Activated naive CD4-positive, alpha-beta T cell treated with anti-CD3 and anti-CD28 coated beads, Interleukin-2, amount 50 U/mL, for 24 hours (primary cell): Measurements from ENCODE around the gene GALNT2.

Experiments
- H3K27ac Mint-ChIP-seq: one replicate; pipeline ENCODE4 v1.8.0; 2021; ENCODE audit warnings: mild to moderate bottlenecking, mixed read lengths
- H3K27me3 Mint-ChIP-seq: one replicate; pipeline ENCODE4 v1.8.0; 2021; ENCODE audit warnings: mixed read lengths
- H3K36me3 Mint-ChIP-seq: one replicate; pipeline ENCODE4 v1.8.0; 2021; ENCODE audit warnings: mixed read lengths
- H3K4me1 Mint-ChIP-seq: one replicate; pipeline ENCODE4 v1.8.0; 2021; ENCODE audit warnings: mixed read lengths
- H3K4me3 Mint-ChIP-seq: one replicate; pipeline ENCODE4 v1.8.0; 2021; ENCODE audit warnings: mild to moderate bottlenecking, mixed read lengths
- H3K9me3 Mint-ChIP-seq: one replicate; pipeline ENCODE4 v1.8.0; 2021; ENCODE audit warnings: mixed read lengths

Gene GALNT2

GRCh38 chr1:230121950-230122349 is 54.9 kb downstream of the GALNT2 start:
- peaks cover 12% of the 10 kb centered on the region for H3K36me3 Mint-ChIP-seq
- H3K9me3 Mint-ChIP-seq = no peaks in the 10 kb centered on the region
- H3K4me1 Mint-ChIP-seq = peaks cover 76% of the 10 kb centered on the region
- H3K27me3 Mint-ChIP-seq = no peaks in the 10 kb centered on the region
- no peak overlapping the region for H3K27ac Mint-ChIP-seq
- H3K4me3 Mint-ChIP-seq = no peak overlapping the region

GRCh38 chr1:230122366-230123279 is 55.6 kb downstream of the GALNT2 start:
- peaks cover 75% of the 10 kb centered on the region for H3K4me1 Mint-ChIP-seq
- no peak overlapping the region for H3K27ac Mint-ChIP-seq
- no peaks in the 10 kb centered on the region for H3K9me3 Mint-ChIP-seq
- no peaks in the 10 kb centered on the region for H3K27me3 Mint-ChIP-seq
- H3K4me3 Mint-ChIP-seq = no peak overlapping the region
- H3K36me3 Mint-ChIP-seq = peaks cover 12% of the 10 kb centered on the region

- no peaks in the 10 kb centered on the region for H3K27me3 Mint-ChIP-seq
- peaks cover 10% of the 10 kb centered on the region for H3K36me3 Mint-ChIP-seq
- peaks cover 76% of the 10 kb centered on the region for H3K4me1 Mint-ChIP-seq
- H3K9me3 Mint-ChIP-seq = no peaks in the 10 kb centered on the region
- peak overlapping the region; percentile 24 for H3K4me3 Mint-ChIP-seq
- H3K27ac Mint-ChIP-seq = peak overlapping the region; percentile 76
Measured at GRCh38 chr1:230123280-230124185, 56.5 kb downstream of the GALNT2 start.

- Mint-ChIP-seq H3K4me3 (peak overlapping the region; percentile 24), H3K9me3 (no peaks in the 10 kb centered on the region), H3K36me3 (peaks cover 8% of the 10 kb centered on the region), H3K27ac (peak overlapping the region; percentile 76), H3K4me1 (peaks cover 73% of the 10 kb centered on the region), H3K27me3 (no peaks in the 10 kb centered on the region)
Measured at GRCh38 chr1:230124186-230125128, 57.4 kb downstream of the GALNT2 start.

GRCh38 chr1:230125141-230125540 is 58.1 kb downstream of the GALNT2 start:
- H3K4me1 Mint-ChIP-seq = peaks cover 73% of the 10 kb centered on the region
- no peaks in the 10 kb centered on the region for H3K27me3 Mint-ChIP-seq
- H3K27ac Mint-ChIP-seq = no peak overlapping the region
- peak overlapping the region; percentile 9 for H3K4me3 Mint-ChIP-seq
- H3K36me3 Mint-ChIP-seq = peaks cover 10% of the 10 kb centered on the region
- no peaks in the 10 kb centered on the region for H3K9me3 Mint-ChIP-seq

GRCh38 chr1:230125640-230126528 is 58.8 kb downstream of the GALNT2 start:
- Mint-ChIP-seq H3K4me1 (peaks cover 68% of the 10 kb centered on the region), H3K9me3 (no peaks in the 10 kb centered on the region), H3K27me3 (no peaks in the 10 kb centered on the region), H3K36me3 (peaks cover 4% of the 10 kb centered on the region), H3K4me3 (peak overlapping the region; percentile 64), H3K27ac (peak overlapping the region; percentile 84)

DNA sequence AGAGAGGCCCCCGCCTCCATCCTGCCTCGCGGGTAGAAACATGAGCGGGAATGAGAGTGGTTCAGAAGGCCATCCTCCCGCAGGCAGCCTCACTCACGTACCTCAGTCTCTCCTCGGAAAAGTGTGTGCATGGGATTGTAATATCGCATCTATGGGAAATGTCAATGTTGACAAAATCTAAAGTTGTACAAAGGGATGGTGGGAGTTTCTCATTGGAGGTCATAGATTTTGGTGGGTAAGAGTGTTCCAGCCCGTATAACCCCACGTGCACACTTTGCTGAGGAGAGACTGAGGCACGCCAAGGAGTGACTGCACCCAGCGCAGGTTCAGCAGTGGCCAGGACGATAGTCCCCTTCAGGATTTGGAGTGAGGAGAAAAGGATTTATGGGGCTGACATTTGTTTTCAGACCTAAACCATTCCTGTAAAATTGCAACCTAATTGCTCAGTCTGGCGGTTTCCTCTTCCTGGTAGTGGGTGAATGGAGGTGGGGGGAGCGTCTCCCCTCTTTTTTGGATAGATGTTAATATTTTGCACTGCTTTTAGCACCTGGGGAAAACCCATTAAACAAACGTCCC is 59.6 kb downstream of the GALNT2 start:
- Mint-ChIP-seq H3K4me1 (peaks cover 60% of the 10 kb centered on the region), H3K4me3 (peak overlapping the region; percentile 64), H3K27me3 (no peaks in the 10 kb centered on the region), H3K9me3 (no peaks in the 10 kb centered on the region), H3K36me3 (peaks cover 2% of the 10 kb centered on the region), H3K27ac (peak overlapping the region; percentile 84)

DNA sequence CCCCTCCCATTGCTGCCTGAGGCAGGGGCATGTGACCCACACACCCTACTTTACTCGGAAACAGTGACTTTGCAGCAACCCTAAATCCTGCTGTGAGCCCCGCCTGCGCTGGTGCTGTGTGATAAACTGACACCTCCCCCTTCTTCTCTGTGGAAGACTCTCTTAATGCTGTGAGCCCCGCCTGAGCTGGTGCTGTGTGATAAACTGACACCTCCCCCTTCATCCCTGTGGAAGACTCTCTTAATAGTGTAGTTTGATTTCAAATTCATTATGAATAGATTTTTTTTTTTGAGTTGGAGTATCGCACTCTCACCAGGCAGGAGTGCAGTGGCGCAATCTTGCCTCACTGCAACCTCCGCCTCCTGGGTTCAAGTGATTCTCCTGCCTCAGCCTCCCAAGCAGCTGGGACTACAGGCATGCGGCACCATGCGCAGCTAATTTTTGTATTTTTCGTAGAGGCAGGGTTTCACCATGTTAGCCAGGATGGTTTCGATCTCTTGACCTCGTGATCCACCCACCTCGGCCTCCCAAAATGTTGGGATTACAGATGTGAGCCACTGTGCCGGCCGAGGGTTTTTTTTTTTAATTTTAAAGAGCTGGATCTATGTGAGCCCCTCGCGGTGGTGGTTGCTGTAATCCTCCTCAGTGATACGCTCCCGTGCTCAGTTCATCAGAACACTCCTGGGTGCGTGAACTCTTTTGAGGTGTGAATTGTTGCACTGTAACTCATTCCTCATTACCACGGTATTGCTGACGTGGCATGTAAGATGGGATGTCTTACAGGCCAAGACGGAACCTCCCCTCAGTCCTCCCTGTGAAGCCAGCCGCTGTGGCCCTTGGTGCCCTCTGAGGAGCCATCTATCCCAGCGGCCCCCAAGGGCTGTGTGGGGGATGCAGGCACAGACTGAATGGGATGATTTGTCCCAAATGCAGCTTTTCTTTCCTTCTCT is 60.3 kb downstream of the GALNT2 start:
- Mint-ChIP-seq H3K27ac (peak overlapping the region; percentile 48), H3K27me3 (no peaks in the 10 kb centered on the region), H3K4me1 (peaks cover 63% of the 10 kb centered on the region), H3K4me3 (peak overlapping the region; percentile 51), H3K9me3 (no peaks in the 10 kb centered on the region), H3K36me3 (peaks cover 2% of the 10 kb centered on the region)

DNA sequence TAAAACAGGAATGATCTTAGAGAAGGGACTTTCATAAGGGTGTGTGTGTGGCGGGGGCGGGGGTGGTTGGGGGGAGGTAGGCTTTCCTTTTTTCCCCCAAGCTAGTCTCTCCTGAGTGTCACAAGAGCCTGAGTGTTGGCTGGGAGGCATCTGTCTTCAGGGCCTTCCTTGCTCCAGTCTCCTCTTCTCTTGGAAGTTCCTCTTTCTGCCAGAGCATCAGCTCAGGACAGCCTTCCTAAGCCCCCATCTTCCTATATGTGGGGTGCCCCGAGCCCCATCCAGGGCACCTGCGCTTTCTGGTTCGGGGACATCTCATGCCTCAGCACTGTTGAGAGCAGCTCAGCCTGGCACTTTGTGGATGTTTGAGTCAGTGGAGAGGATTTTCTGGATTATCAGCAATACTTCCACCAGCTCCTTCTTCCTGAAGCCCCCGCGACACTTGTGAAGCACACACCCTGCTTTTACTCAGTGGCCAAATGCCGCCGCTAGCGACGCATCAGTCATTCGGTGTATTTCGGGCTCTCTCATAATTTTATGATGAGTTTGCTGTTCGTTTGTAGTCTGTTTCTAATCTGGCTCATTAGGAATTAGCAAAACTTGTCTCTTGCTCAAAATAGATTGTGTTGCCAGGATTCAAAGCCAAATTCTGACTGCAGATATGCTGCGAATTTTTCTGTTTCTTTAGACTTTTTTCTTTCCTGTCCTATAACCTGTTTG is 61.7 kb downstream of the GALNT2 start:
- Mint-ChIP-seq H3K36me3 (peaks cover 2% of the 10 kb centered on the region), H3K27ac (no peak overlapping the region), H3K4me1 (peaks cover 58% of the 10 kb centered on the region)

DNA sequence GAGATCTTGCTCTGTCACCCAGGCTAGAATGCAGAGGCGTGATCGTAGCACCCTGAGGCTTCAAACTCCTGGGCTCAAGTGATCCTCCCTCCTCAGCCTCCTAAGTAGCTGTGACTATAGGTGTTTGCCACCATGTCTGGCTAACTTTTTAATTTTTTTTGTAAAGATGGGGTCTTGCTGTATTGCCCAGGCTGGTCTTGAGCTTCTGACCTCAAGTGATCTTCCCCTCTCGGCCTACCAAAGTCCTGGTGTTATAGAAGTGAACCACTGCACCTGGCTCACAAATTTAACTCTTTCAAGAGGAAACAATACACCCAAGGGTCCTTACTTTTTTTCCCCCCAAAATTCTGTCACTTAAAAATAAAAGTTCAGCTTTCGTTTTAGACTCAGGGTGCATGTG is 62.3 kb downstream of the GALNT2 start:
- Mint-ChIP-seq H3K9me3 (no peaks in the 10 kb centered on the region), H3K36me3 (peaks cover 2% of the 10 kb centered on the region), H3K27me3 (no peaks in the 10 kb centered on the region), H3K27ac (no peak overlapping the region), H3K4me3 (no peak overlapping the region), H3K4me1 (peaks cover 53% of the 10 kb centered on the region)

More for the DNA sequence above, 61.7 kb downstream of the GALNT2 start:
- no peak overlapping the region for H3K4me3 Mint-ChIP-seq
- no peaks in the 10 kb centered on the region for H3K9me3 Mint-ChIP-seq
- no peaks in the 10 kb centered on the region for H3K27me3 Mint-ChIP-seq

DNA sequence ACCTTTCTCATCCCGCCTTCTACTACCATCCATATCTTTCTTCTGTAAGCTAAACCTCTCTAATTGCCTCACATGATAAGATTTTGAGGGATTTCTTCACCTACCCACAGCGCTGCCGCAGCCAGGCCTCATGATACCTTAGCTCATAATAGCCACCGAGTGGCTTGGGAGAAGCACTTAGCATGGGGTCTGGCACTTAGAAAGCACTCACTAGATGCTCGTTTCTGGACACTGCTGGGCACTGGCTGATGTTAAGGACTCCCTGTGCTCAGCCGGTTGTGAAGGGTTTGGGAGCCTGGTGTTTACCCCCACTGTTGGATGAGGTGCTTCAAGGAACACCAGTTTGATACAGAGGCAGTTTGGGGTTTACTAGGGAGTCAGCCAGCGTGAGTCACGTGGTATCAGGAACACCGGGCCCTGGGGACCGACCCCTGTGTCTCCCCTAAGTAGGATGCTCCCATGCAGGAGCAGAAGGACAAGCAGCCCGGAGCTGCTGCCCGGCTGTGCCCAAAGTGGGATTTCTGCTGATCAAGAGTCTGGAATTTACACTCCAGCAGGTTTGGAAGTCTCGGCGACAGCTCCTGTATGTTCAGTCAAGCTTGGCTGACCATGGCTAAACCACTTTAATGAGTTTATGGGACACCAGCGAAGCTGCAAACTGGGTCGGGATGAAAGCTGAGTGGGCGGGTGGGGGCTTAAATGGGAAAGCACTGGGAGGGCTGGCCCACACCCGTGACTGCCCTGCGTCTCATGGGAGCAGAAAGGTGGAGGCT is 63.3 kb downstream of the GALNT2 start:
- H3K4me1 Mint-ChIP-seq = peaks cover 52% of the 10 kb centered on the region
- peaks cover 2% of the 10 kb centered on the region for H3K36me3 Mint-ChIP-seq
- no peaks in the 10 kb centered on the region for H3K9me3 Mint-ChIP-seq
- no peaks in the 10 kb centered on the region for H3K27me3 Mint-ChIP-seq
- peak overlapping the region; percentile 88 for H3K27ac Mint-ChIP-seq
- no peak overlapping the region for H3K4me3 Mint-ChIP-seq

DNA sequence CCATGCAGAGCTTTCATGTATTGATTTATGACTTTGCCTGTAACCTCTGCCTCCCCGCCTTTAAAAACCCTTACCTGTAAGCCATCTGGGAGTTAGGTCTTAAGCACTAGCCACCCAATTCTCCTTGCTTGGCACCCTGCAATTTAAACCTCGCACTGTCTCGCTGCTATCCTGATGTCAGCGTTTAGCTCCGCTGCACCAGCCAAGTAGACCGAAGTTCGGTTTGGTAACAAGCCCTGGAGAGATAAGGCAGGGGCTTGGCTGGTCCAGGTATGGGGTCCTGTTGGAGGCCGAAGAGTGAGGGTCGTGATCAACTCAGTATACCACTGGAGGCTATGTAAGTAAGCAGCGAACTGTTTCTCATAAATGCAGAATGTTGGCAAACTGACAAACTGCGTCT is 64.4 kb downstream of the GALNT2 start:
- peaks cover 46% of the 10 kb centered on the region for H3K4me1 Mint-ChIP-seq
- no peaks in the 10 kb centered on the region for H3K9me3 Mint-ChIP-seq
- no peak overlapping the region for H3K27ac Mint-ChIP-seq
- peaks cover 2% of the 10 kb centered on the region for H3K36me3 Mint-ChIP-seq
- H3K27me3 Mint-ChIP-seq = no peaks in the 10 kb centered on the region
- H3K4me3 Mint-ChIP-seq = no peak overlapping the region
